ENCODE data around the gene ADM.

ADM gene

DNA sequence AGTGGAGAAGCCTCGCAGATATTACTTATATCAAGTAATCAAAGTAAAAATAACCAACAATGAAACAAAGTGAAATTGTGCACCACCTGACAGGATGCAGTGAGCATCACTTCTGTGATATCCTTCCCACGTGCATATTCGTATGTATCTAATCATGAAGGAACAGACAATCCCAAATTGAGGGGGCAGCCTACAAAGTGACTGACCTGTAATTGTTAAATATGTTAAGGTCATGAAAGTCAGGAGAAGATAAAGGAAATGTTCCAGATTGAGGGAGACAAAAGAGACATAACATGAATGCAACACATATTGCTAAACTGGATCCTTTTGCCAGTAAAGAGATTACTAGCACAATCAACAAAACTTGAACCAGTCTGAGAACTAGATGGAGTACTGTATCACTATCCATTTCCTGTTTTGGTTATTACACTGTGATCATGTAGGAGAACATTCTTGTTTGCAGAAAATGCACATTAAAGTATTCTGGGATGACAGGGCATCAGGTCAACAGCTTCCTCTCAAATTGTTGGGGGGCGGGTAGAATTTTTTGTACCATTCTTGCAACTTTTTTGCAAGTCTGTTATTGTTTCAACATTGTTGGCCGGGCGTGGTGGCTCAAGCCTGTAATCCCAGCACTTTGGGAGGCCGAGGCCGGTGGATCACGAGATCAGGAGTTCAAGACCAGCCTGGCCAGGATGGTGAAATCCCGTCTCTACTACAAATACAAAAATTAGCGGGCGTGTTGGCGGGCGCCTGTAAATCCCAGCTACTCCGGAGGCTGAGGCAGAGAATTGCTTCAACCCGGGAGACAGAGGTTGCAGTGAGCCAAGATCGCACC, 12.9 kb upstream of the ADM start:
- DNase-seq, result no peak

DNA sequence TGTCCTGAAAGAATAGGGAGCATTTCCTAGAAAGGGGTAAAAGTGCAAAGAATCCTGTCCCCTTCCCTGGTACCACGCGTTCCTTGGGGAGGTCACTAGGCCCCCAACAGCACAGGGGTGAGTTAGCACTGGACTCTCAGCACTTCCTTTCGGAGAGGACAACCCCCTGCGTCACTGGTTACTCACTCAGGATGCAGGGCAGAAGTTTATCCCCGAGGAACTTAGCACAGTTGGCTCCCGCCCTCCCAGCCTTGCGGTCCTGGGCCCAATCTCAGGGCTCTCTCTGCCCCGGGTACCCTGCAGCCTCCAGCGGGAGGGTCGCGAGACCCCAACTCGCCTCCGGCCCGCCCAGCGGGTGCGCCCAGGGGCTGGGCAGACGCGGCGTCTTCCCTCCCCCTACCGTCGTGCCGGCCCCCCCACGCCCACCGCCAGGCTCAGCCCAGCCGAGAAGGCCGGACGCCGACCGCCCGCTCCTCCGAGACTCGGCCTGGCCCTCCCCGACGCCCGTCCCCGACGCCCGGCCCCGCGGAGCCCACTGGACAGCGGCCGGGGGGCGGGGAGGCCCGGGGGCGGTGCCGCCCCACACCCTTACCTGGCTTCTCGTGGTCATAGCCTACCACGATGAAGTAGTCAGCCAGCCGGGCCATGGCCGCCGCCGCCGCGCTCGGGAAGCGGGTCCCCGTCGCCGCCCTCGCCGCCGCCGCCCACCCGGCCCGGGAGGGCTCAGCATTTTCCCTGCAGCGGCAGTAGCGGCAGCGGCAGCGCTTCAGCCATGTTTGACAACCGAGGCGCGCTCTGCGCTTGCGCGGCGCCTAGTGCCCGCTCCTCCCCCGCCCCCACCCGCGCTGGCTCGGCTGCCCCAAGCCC, 11.2 kb upstream of the ADM start, which contains the start of gene SBF2:
SBF2 (minus strand) TSS at position 797 of the 867 bp plus-strand sequence; CDS start at position 647, 150 bp downstream.
- DNase-seq, result peak; percentile 29

DNA sequence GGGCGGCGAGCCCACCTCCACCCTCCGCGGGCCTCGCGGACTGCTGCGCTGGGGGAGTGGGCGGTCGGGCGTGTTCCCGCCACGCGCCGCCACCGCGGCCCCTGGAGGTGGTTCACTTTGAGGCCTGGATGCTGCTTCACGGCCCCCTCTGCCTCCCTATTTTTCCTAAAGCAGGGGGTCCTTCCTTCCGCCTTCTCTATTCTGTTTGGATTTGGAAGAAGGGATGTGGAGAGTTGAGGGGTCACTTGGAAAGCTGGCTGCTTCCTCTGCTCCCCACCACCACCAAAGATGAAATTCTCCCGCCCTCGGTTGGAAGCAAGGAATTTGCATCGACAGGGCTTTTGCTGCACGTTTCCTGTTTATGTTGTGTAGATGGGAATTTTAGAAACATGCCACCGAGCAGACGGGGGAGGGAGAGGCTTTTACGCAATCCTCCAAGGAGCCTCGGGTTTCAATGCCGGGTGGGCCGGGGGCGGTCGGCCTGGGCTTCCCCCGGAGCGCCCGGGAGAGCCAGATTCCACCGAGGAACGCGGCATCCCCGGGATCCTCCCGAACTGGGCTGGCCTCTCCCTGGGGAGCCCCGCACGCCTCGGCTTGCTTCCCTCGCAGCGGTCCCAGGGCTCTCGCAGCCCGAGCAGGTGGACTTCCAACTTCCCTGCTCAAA, 10.5 kb upstream of the ADM start:
- no peak for DNase-seq

DNA sequence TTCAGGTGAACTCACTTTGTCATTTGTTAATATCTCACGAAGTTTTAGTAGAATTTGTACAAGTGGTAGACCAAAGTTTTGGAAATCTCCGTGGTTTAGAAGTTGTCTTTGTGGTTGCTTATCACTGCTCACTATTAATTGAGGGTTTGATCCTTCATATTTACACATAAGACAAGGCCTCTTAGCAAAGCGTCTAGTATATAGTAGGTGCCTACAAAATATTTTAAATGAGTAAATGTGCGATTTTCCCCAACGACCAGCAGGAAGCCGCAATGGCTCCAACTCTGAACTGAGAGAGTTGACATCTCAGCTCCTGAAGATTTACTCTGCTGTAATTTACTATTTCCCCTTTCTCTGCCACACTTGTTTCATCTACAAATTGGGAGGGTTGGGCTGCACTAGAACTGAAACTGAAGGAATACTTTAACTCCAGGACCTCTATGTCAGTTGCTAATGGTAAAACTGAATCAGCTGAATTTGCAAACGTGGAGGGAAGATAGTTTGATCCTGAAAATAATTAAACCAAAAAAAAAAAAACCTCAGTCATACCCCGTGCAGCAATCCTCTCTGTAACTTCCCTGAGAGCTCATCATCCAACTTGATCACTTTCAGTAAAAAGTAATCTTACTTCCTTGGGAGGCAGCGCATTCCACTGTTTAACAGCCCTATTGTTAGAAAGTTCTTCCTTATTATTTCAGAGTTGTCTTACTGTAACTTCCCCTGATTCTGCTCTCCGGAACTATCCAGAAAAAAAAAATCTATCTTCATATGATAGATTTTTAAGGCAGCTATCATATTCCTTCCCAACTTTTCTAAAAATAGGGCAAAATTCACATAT, 9.6 kb upstream of the ADM start:
- DNase-seq, result no peak

DNA sequence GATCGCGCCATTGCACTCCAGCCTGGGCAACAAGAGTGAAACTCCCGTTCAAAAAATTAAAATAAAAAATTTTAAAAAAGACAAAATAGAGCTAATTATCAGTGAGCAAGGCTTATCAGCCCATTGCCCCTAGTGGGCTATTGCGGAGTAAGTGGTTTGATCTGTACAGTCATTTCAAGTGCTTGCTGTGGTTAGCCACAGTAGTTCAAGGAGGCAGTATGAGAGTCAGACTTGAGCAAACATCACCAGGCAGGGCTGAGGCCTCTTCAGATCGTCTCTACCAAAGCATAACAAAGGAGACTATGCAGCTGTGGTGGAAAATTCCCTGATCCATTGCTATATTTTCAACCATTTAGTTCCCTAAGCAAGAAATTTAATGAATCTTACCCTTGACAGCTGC, 6.5 kb upstream of the ADM start:
- no peak for DNase-seq

DNA sequence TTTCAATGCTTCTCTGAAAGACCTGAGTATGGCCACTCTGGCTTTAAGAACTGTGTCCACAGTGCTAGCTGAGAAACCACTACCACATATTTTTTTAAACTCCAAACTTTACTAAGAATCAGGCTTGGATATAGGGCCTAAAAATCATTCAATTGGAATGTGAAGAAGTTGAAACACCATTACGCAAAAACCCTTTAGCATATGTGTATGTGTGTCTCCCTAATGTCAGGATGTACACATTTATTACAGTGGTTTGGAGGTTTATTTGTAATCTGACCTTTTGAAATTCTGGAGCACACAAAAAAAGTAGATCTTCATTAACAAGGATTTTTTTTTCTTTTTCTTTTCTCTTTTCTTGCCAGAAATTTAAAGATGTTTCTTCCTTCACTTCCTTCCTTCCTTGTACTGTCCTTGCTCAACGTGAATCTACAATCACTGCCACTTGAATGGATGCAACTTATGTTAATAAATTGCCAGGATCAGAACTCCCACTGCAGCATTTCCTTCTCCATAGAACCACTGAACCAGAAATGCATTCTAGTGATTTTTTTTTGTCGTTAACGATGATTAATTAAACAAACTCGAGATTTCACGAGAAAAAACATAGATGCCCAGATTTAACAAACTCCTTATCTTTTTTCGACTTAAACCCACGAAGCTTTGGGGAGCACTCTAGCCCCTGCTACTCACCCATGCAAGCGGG, 3.1 kb upstream of the ADM start:
- DNase-seq, result no peak

DNA sequence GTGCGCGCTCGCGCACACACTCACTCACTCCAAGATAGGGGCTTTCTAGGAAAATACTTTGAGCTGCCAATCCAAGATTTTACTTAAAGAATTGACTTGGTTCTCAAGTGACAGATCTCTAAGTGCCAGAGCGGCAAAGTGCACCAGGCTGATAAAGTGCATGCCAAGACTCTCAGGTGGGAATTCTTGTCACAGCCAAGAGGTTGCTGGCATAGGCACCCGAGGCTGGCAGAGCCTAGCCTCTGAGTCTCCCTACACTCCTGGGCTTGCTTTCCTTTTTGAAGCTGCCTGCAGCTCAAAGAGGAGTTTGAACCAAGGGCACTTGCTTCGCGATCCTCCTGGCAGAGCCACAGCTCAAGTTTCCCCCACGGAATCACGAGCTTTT, 2.5 kb upstream of the ADM start:
- DNase-seq, result no peak

DNA sequence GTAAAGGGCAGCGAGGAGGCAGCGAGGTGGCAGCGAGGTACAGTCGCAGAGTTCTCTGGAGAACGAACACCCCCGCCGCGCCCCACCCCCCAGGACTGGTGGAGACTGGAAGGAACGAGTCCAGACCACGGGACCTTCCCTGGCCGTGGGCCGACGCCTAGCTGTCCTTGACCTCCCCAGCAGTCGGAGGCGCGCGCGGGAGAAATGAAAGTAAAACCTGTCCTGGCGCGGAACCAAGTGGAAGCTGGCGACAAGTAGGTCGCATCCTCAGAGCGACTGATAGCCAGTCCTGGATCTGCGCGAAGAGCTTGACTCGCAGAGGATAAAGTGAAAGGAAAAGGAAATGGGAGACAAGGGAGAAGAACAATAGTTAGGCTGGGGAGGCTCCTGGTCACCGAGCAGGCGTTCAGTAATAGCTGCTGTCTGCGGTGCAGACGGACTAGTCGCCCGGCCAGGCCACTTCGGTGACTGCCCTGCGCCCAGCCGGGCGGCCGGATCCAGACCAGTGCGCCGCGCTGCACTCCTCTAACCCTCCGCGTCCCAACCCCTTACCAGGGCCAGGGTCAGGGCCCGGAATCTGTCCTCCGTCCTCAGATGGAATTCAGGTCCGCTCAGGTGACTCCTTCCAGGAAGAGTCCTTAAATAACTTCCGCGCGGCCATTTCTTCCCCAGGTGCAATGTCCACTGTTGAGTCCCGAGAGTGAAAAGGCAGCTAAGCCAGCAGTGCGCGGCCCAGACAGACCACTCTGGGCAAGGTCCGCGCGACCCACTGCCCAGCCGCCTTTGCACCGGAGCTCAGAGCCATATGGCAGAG, 1.9 kb upstream of the ADM start:
- no peak for DNase-seq

DNA sequence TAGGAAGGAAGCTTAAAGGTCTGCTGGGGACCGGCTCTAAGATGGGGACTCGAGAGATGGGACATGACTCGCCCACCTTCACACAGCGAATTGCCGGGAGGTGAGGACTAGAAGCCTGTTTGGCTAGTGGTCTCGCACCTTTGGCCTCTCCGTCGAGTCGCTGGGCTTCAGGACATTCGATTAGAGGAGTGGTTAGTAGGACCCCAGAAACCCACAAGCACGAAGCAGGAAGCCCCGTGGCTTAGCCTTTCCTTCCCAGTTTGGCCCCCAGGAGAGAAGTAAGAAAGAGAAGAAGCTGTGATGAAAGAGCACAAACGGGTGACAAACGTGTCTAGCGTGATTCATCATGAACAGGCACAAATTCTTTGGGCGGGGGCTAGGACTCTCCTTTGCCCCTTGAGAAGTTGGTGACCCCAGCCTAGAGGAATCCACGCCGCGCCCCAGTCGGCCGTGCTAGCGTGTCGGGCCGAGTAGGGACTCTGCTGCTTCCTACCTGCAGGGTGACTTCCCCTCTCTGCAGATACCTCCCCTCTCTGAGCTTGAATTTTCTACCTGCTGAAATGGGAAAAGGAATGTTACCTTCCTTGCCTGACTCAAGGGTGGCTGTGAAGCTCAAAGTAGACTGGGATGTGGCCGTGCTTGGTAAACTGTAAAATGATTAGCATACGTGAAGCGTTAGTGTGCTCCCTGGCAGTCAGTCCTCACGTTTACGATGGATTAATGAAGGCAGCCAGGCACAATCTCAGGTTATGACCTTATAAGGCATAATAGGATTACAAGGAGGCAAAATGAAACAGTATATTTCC, 1.1 kb upstream of the ADM start:
- no peak for DNase-seq

DNA sequence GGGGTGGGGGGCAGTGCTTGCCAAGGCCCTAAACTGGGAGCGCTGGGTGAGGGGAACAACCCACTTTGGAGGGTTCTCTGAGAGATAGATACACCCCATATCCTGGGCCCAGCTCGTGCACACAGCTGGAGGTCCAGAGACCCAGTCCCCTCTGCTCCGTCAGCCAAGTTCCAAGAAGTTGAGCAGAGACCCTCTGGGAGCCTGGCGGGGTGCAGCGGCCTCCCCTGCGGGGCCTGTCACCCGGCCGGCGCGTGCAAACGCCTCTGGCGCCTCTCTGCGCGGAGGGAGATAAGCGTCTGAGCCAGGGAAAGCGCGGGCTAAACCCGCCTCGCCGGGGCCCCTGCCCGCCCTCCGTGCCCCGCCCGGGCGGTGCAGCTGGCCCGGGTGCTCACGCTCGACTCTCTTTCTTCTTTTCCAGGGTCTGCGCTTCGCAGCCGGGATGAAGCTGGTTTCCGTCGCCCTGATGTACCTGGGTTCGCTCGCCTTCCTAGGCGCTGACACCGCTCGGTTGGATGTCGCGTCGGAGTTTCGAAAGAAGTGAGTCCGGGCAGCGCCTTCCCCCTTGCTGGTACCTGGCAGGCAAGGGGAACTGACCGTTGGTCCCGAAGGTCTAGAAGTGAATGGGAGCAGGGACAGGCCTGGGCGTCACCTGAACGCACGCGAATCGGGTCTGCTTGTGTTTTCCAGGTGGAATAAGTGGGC, 540 bp downstream of the ADM start:
- no peak for DNase-seq

DNA sequence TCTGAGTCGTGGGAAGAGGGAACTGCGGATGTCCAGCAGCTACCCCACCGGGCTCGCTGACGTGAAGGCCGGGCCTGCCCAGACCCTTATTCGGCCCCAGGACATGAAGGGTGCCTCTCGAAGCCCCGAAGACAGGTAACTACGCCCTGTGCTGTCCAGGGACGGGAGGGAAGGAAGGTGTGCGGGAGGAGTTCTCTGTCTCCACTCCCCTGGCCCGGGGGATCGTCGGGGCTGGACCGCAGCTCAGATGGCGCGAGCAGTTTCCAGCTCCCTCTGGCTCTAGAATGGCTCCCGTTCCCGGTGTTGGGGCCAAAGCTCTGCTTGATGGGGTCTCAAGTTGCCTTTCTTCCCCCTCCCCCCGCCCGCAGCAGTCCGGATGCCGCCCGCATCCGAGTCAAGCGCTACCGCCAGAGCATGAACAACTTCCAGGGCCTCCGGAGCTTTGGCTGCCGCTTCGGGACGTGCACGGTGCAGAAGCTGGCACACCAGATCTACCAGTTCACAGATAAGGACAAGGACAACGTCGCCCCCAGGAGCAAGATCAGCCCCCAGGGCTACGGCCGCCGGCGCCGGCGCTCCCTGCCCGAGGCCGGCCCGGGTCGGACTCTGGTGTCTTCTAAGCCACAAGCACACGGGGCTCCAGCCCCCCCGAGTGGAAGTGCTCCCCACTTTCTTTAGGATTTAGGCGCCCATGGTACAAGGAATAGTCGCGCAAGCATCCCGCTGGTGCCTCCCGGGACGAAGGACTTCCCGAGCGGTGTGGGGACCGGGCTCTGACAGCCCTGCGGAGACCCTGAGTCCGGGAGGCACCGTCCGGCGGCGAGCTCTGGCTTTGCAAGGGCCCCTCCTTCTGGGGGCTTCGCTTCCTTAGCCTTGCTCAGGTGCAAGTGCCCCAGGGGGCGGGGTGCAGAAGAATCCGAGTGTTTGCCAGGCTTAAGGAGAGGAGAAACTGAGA, 1.4 kb downstream of the ADM start:
- no peak for DNase-seq

DNA sequence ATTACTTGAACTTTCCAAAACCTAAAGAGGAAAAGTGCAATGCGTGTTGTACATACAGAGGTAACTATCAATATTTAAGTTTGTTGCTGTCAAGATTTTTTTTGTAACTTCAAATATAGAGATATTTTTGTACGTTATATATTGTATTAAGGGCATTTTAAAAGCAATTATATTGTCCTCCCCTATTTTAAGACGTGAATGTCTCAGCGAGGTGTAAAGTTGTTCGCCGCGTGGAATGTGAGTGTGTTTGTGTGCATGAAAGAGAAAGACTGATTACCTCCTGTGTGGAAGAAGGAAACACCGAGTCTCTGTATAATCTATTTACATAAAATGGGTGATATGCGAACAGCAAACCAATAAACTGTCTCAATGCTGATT, 2.1 kb downstream of the ADM start:
- no peak for DNase-seq

DNA sequence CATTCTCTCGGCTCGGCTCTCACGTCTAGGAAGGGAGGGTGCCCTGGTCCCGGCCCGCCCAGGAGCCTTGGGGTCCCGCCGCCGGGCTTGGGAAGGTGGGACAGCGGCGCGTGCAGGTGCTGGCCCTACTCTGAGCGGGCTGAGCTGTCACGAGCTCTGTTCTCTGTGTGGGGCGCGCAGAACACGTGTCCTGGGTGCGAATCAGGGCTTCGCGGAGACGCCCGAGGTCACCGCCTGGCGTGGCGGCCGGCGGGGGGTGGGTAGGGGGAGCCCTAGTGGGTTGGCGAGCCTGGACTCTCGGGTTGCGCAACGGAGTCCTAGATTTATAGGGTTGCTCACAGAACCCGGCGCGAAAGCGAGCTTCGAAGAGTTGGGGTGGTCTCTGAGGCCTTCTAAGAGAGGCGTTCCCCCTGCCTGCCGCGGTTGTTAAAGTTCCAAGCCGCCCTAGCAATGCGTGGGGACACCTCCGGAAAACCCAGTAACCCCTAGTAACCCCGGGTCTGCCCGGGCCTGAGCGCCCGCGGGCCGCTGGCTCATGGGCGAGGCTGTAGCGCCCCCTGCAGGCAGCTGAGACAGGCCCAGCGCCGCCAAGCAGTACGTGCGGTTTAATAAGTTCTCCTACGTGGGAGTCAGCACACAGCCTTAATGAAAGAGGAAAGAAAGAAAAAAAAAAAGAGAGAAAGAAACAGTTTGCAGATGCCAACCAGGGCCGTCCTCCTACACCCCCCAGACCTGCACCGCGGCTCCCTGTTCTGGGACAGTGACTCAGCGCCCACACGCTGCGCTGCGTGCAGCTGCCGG, 2.7 kb downstream of the ADM start:
- no peak for DNase-seq

DNA sequence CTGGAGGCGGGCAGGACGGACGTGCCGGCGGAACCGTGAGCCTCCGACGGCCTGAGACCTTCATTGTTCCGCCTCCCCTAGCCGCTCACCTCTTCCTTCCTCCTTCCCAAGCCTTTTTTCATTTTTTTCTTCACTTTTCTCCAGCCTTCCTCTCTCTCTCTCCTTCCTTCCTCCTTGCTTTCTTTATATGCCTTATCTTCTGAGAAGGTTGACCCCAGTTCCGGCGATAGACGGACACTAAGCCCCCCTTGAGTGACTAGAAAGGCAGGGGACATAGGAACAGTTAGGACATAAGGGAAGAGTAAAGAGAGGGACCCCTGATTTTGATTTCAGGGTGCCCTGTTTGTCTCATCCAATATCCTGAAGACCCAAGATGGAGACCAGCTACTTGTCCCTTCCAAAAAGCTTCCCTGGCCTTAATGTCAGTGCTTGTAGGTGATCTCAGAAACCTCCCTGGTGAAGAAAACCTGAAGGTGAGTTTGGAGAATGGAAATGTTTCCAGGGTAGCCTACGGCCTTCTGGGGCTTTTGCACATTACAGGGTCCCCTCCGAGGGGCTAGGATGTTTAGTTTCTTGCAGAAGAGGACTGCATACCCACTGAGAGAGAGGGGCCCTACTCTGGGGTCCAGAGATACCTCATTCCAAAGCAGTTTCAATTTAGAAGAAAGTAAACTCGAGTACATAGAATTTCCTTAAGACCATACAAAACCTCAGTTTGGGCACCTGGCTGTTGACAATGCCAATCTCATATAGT, 3.5 kb downstream of the ADM start:
- no peak for DNase-seq

DNA sequence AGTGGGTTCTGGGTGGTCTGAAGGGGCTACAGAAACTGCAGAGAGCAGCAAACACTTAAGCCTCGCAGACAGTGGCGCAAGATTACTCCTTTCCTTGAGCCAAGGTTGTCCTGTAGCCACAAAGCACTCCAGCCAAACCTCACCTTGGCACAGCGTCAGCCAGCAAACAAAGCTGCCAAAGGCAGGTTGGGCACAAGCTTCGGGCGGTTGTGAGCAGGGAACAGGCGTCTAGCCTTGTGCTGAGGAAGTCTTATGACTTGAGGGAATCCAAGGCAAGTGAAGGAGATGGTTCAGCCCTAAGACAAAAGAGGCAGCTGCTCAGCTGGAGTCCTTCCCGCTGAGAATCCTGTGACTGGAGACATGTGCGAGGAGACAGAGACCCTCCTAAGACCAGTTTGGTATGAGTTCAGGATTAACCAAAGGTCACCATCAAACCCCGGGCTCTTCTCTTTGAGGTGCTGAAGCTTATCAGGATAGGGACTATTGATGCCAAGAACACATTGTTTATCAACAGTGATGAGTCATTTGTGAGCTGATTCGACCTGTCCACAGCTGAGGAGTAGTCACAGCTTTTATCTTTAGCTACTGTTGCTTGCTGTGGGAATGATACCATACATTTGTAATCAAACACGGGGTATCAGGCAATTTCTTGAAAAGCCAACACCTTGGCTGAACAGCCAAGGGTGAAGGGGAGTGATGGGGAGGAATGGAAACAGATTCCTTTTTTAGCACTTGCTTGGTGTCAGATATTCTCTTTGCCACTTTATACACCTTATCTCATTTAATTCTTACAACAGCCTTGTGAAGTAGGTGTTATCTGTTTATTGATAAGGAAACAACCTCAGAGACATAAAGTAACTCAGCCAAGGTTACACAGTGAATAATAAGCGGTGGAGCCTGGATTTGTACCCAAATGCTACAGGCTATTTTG, 4.6 kb downstream of the ADM start:
- no peak for DNase-seq

Measured in NCI-H1694 (cell line).